Measurements from ENCODE around the gene LGMN. TPM values are rescaled to one million over a fixed set of nuclear protein-coding genes. Genes with fewer than 3 reads are reported as not detected.

Gene LGMN
- total and polyA plus RNA-seq, 9 of the 15 experiments (the other 6 are each of a cell fraction or from before 2014, with no cell fraction given) = 0.05 to 1.4 (median 0.43) TPM; not detected in 2

DNA sequence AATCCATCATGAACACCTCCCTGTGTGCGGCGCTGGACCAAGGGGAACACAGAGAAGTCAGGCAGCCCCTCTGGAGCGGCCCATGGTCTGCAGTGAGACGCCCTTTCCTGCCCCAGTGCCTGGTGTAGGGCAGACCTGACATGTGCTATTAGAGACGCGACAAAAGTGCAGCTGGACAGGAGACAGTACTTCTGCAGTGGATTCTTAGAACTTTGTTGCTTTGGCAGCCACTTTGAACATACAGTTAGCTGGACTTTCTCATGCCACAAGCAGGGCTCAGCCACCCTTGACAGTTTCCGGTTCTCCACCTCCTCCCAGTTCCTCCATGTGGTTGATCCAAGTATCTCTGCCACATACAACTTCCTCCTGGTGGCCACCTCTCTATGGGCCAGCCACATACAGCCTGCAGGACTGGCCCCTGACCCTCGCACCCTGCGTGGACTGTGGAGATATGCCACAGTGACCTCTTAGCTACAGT is 45.9 kb downstream of the LGMN start:
- no peak for ATAC-seq
- WGBS (ENCODE audit: insufficient coverage, low coverage, missing lambda C conversion rate) = 11% methylated on average over 8 of the region's 9 CpGs
- Histone ChIP-seq H3K27me3 (ENCODE audit: control insufficient read depth in 2 of 2, insufficient read depth in 2 of 2, low read length in 2 of 2) (peaks cover 5 to 47% of the 10 kb centered on the region in 2 experiments; a peak in 3 of 5 replicates), H3K9me1 (ENCODE audit: control insufficient read depth, insufficient read depth, low read length) (no peaks in the 10 kb centered on the region), H2AFZ (ENCODE audit: low read depth, low read length) (no peak overlapping the region), H4K20me1 (replicated peaks; ENCODE audit: control insufficient read depth, insufficient read depth, low read length) (no peaks in the 10 kb centered on the region), H3K4me3 (no peak overlapping the region), H3K4me1 (replicated peaks in 1 of 2; ENCODE audit: control insufficient read depth in 2 of 2, insufficient read depth in 2 of 2, low read length in 2 of 2) (no peaks in the 10 kb centered on the region), H3K27ac (ENCODE audit: extremely low read depth, low read depth, low read length) (no peak overlapping the region), H3K9me3 (replicated peaks; ENCODE audit: control insufficient read depth, insufficient read depth, low read depth, low read length) (no peaks in the 10 kb centered on the region), H3K79me2 (ENCODE audit: control insufficient read depth, insufficient read depth, low read length) (no peaks in the 10 kb centered on the region), H3K4me2 (ENCODE audit: insufficient read depth, low read length) (no peak overlapping the region), H3K9ac (ENCODE audit: insufficient read depth in 1 of 2, low read depth in 2 of 2, low read length in 2 of 2) (no peak overlapping the region), H3K36me3 (ENCODE audit: control insufficient read depth, insufficient read depth, low read length) (no peaks in the 10 kb centered on the region)
- BruUV-seq (replicated peaks) = no TSS peak
- CTCF ChIA-PET (ENCODE audit: low intra/inter-chr PET ratio) = interaction anchor here (0.6 kb wide), 1 partner anchor 794 kb away, joined by 3 read pairs; no protein-coding TSS in a partner anchor
- intact Hi-C loops (cut with micrococcal nuclease) = no loop called here
- no peak for DNase-seq (ENCODE audit: extremely low read depth in 1 of 4, low spot score in 3 of 4)
- no peak for FAIRE-seq
- TF ChIP-seq ZNF354B (CRISPR knock-in tag; IDR thresholded peaks at IDR 0.05) = no peak
- TF ChIP-seq CHD4 (IDR thresholded peaks at IDR 0.05; ENCODE audit: insufficient read depth, insufficient replicate concordance, low read depth, low read length, poor library complexity, severe bottlenecking) = no peak
- TF ChIP-seq, protein P1, sequence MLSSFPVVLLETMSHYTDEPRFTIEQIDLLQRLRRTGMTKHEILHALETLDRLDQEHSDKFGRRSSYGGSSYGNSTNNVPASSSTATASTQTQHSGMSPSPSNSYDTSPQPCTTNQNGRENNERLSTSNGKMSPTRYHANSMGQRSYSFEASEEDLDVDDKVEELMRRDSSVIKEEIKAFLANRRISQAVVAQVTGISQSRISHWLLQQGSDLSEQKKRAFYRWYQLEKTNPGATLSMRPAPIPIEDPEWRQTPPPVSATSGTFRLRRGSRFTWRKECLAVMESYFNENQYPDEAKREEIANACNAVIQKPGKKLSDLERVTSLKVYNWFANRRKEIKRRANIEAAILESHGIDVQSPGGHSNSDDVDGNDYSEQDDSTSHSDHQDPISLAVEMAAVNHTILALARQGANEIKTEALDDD (IDR thresholded peaks at IDR 0.05) = no peak
- TF ChIP-seq HSF4 (CRISPR knock-in tag; IDR thresholded peaks at IDR 0.05; ENCODE audit: borderline replicate concordance) = no peak
- in situ Hi-C loops (cut with MboI) = no loop called here
- POLR2A ChIA-PET = no interaction called here

DNA sequence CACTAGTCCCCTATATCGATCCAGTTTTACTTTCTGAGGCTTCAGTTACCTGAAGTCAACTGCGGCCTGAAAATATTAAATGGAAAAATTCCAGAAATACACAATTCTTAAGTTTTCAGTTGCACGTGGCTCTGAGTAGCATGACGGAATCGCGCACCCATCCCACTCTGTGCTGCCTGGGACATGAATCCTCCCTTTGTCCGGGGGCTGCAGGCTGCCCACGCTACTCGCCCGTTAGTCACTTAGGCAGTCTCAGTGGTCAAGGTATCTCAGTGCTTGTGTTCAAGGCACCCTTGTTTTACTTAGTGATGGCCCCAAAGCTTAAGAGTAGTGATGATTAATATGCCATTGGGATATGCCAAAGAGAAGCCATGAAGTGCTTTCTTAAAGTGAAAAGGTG is 46.6 kb downstream of the LGMN start:
- no peaks in the 10 kb centered on the region for H4K20me1 ChIP-seq (replicated peaks; ENCODE audit: control insufficient read depth, insufficient read depth, low read length)
- in situ Hi-C loops (cut with MboI) = no loop called here
- no peaks in the 10 kb centered on the region for H3K9me3 ChIP-seq (replicated peaks; ENCODE audit: control insufficient read depth, insufficient read depth, low read depth, low read length)
- no TSS peak for BruUV-seq (replicated peaks)
- DNase-seq (ENCODE audit: extremely low read depth in 1 of 4, low spot score in 3 of 4) (no peak), FAIRE-seq (no peak), ATAC-seq (no peak)
- no peak overlapping the region for H3K27ac ChIP-seq (ENCODE audit: extremely low read depth, low read depth, low read length)
- H3K79me2 ChIP-seq (ENCODE audit: control insufficient read depth, insufficient read depth, low read length) = no peaks in the 10 kb centered on the region
- H3K4me3 ChIP-seq = no peak overlapping the region
- intact Hi-C loops (cut with micrococcal nuclease) = no loop called here
- H2AFZ ChIP-seq (ENCODE audit: low read depth, low read length) = no peak overlapping the region
- no peak overlapping the region for H3K4me2 ChIP-seq (ENCODE audit: insufficient read depth, low read length)
- no peaks in the 10 kb centered on the region for H3K36me3 ChIP-seq (ENCODE audit: control insufficient read depth, insufficient read depth, low read length)
- no peaks in the 10 kb centered on the region for H3K4me1 ChIP-seq (replicated peaks in 1 of 2; ENCODE audit: control insufficient read depth in 2 of 2, insufficient read depth in 2 of 2, low read length in 2 of 2)
- ChIA-PET POLR2A (no interaction called here), CTCF (ENCODE audit: low intra/inter-chr PET ratio) (interaction anchor here (0.6 kb wide), 1 partner anchor 793 kb away, joined by 3 read pairs; no protein-coding TSS in a partner anchor)
- 16% methylated on average over 10 of the region's 10 CpGs for WGBS (ENCODE audit: insufficient coverage, low coverage, missing lambda C conversion rate)
- no peaks in the 10 kb centered on the region for H3K9me1 ChIP-seq (ENCODE audit: control insufficient read depth, insufficient read depth, low read length)
- H3K9ac ChIP-seq (ENCODE audit: insufficient read depth in 1 of 2, low read depth in 2 of 2, low read length in 2 of 2) = no peak overlapping the region
- H3K27me3 ChIP-seq (ENCODE audit: control insufficient read depth in 2 of 2, insufficient read depth in 2 of 2, low read length in 2 of 2) = peaks cover 5 to 41% of the 10 kb centered on the region in 2 experiments; a peak in 3 of 5 replicates
- no peak for TF ChIP-seq ATF1 (CRISPR knock-in tag; IDR thresholded peaks at IDR 0.05)
- no peak for TF ChIP-seq ATF1 (tag; IDR thresholded peaks at IDR 0.05)
- no peak for TF ChIP-seq KLF1 (tag; IDR thresholded peaks at IDR 0.05)
- TF ChIP-seq HOXB6 (CRISPR knock-in tag; IDR thresholded peaks at IDR 0.05; ENCODE audit: borderline replicate concordance) = no peak
- TF ChIP-seq, protein P2, sequence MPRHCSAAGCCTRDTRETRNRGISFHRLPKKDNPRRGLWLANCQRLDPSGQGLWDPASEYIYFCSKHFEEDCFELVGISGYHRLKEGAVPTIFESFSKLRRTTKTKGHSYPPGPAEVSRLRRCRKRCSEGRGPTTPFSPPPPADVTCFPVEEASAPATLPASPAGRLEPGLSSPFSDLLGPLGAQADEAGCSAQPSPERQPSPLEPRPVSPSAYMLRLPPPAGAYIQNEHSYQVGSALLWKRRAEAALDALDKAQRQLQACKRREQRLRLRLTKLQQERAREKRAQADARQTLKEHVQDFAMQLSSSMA (CRISPR knock-in tag; IDR thresholded peaks at IDR 0.05) = no peak
- TF ChIP-seq BRF1 (IDR thresholded peaks at IDR 0.05; ENCODE audit: borderline replicate concordance, extremely low read depth, insufficient read length) = no peak
- TF ChIP-seq CBX5 (IDR thresholded peaks at IDR 0.05; ENCODE audit: borderline replicate concordance, low read depth) = no peak
- TF ChIP-seq SUPT5H (IDR thresholded peaks at IDR 0.05) = no peak
- no peak for TF ChIP-seq TFAM (CRISPR knock-in tag; conservative IDR thresholded peaks at IDR 0.05)
- no peak for TF ChIP-seq ZNF41 (CRISPR knock-in tag; conservative IDR thresholded peaks at IDR 0.05)
- TF ChIP-seq KLF6 (CRISPR knock-in tag; IDR thresholded peaks at IDR 0.05; ENCODE audit: borderline replicate concordance) = no peak
- TF ChIP-seq NRF1 (conservative IDR thresholded peaks at IDR 0.05 in 1 of 2, IDR thresholded peaks at IDR 0.05 in 1 of 2) = no peak
